Neural cell (in vitro differentiated cells): ENCODE data around the gene CCDC88C. TPM values are rescaled to one million over a fixed set of nuclear protein-coding genes. Genes with fewer than 3 reads are reported as not detected.

Experiments
- H2AFZ ChIP-seq: fragments of 200-600, 300-800 bp; sonication (generic), shearing (Covaris generic); 2 replicates; pipeline ENCODE4 v1.6.0; 2014; ENCODE audit warnings: low read depth, mild to moderate bottlenecking, antibody characterized with exemption, low read length, moderate library complexity
- H3F3A ChIP-seq: fragments of 200-600 bp; shearing (Covaris generic); 2 replicates; pipeline ENCODE4 v1.6.1; 2016; ENCODE audit warnings: mild to moderate bottlenecking, moderate library complexity, mixed read lengths, antibody characterized with exemption, low read length; ENCODE audit not compliant: insufficient read depth, poor library complexity, severe bottlenecking
- H3K27ac ChIP-seq: fragments of 200-600, 300-800 bp; sonication (generic), shearing (Covaris generic); 2 replicates; pipeline ENCODE4 v1.5.1; 2014; ENCODE audit warnings: mild to moderate bottlenecking, low read length, moderate library complexity
- H3K27me3 ChIP-seq: fragments of 300-800, 200-600 bp; sonication (generic), shearing (Covaris generic); 2 replicates; pipeline ENCODE4 v1.6.0; 2014; ENCODE audit warnings: mild to moderate bottlenecking, low read depth, low read length, moderate library complexity; ENCODE audit not compliant: insufficient read depth
- H3K36me3 ChIP-seq: fragments of 300-800, 200-600 bp; sonication (generic), shearing (Covaris generic); 2 replicates; pipeline ENCODE4 v1.5.1; 2014; ENCODE audit warnings: mild to moderate bottlenecking, antibody characterized with exemption, low read length, moderate library complexity; ENCODE audit not compliant: insufficient read depth
- H3K4me2 ChIP-seq: fragments of 300-800, 200-600 bp; sonication (generic), shearing (Covaris generic); 2 replicates; pipeline ENCODE4 v1.6.0; 2014; ENCODE audit warnings: mild to moderate bottlenecking, low read length
- H3K4me3 ChIP-seq: fragments of 300-800, 200-600 bp; sonication (generic), shearing (Covaris generic); 2 replicates; pipeline ENCODE4 v1.5.1; 2014; ENCODE audit warnings: mild to moderate bottlenecking, low read length, moderate library complexity
- H3K79me2 ChIP-seq: fragments of 200-600 bp; shearing (Covaris generic); replicated peaks from 2 replicates; pipeline ENCODE4 v1.6.0; 2014; ENCODE audit warnings: mild to moderate bottlenecking, low read length, moderate library complexity; ENCODE audit not compliant: insufficient read depth
- H3K9ac ChIP-seq: fragments of 300-800, 200-600 bp; sonication (generic), shearing (Covaris generic); 2 replicates; pipeline ENCODE4 v1.6.1; 2016; ENCODE audit warnings: mild to moderate bottlenecking, low read length, mixed read lengths
- H3K9me2 ChIP-seq: fragments of 200-600 bp; shearing (Covaris generic); 2 replicates; pipeline ENCODE4 v1.6.1; 2016; ENCODE audit warnings: mild to moderate bottlenecking, low read length, mixed read lengths; ENCODE audit not compliant: insufficient read depth
- H3K9me3 ChIP-seq: fragments of 200-600, 300-800 bp; sonication (generic), shearing (Covaris generic); 2 replicates; pipeline ENCODE4 v1.6.1; 2016; ENCODE audit warnings: mild to moderate bottlenecking, mixed run types, low read length, moderate library complexity, mixed read lengths
- H4K20me1 ChIP-seq: fragments of 200-600 bp; shearing (Covaris generic); 2 replicates; pipeline ENCODE4 v1.6.1; 2016; ENCODE audit warnings: mild to moderate bottlenecking, mixed run types; ENCODE audit not compliant: insufficient read depth
- EP300 ChIP-seq: fragments of 450-650 bp; conservative IDR thresholded peaks from 2 replicates; pipeline ENCODE4 v1.6.1; 2014; ENCODE audit warnings: antibody characterized with exemption, mild to moderate bottlenecking, moderate library complexity; ENCODE audit not compliant: poor library complexity, severe bottlenecking
- EZH2 ChIP-seq: fragments of 200-600, 300-800 bp; shearing (Covaris generic), sonication (generic); IDR thresholded peaks from 2 replicates; pipeline ENCODE4 v1.6.1; 2014; ENCODE audit warnings: antibody characterized with exemption, low read length, borderline replicate concordance, mild to moderate bottlenecking; ENCODE audit not compliant: insufficient read depth, poor library complexity, severe bottlenecking
- MXI1 ChIP-seq: fragments of 450-650 bp; conservative IDR thresholded peaks from 2 replicates; pipeline ENCODE4 v1.6.1; 2014; ENCODE audit warnings: antibody characterized with exemption, mild to moderate bottlenecking; ENCODE audit not compliant: poor library complexity, severe bottlenecking
- POLR2AphosphoS5 ChIP-seq: IDR thresholded peaks from 2 replicates; pipeline ENCODE4 v1.6.1; 2012
- RAD21 ChIP-seq: fragments of 450-650 bp; conservative IDR thresholded peaks from 2 replicates; pipeline ENCODE4 v1.6.1; 2014; ENCODE audit warnings: antibody characterized with exemption, mild to moderate bottlenecking, moderate library complexity
- REST ChIP-seq: IDR thresholded peaks from 2 replicates; pipeline ENCODE4 v1.6.1; 2012; ENCODE audit warnings: borderline replicate concordance
- SMC3 ChIP-seq: fragments of 450-650 bp; conservative IDR thresholded peaks from 2 replicates; pipeline ENCODE4 v1.6.1; 2014; ENCODE audit warnings: antibody characterized with exemption, mild to moderate bottlenecking, moderate library complexity; ENCODE audit not compliant: poor library complexity
- TAF1 ChIP-seq: IDR thresholded peaks from 2 replicates; pipeline ENCODE4 v1.6.1; 2012; ENCODE audit warnings: low read depth
- polyA plus RNA-seq: library from polyadenylated mRNA; depleted of rRNA; stranded (reverse); fragments of >200 nt; gene quantifications from 2 replicates; pipeline ENCODE4 v1.2.3, GENCODE V29; 2014
- TF ChIP-seq, protein P1 (sequence below): fragments of 450-650 bp; IDR thresholded peaks from 2 replicates; pipeline ENCODE4 v1.5.1; 2014; ENCODE audit warnings: antibody characterized with exemption, mild to moderate bottlenecking, moderate library complexity; ENCODE audit not compliant: poor library complexity, severe bottlenecking

CCDC88C gene
- polyA plus RNA-seq, 1 donor from 2014 or later: 20.1 TPM

- Histone ChIP-seq H3K9ac (no peak overlapping the region), H3K27me3 (no peaks in the 10 kb centered on the region), H3F3A (no peaks in the 10 kb centered on the region), H3K27ac (no peak overlapping the region), H3K36me3 (no peaks in the 10 kb centered on the region), H3K9me3 (no peaks in the 10 kb centered on the region), H2AFZ (no peak overlapping the region), H4K20me1 (no peaks in the 10 kb centered on the region), H3K4me2 (no peak overlapping the region), H3K79me2 (no peaks in the 10 kb centered on the region), H3K9me2 (no peaks in the 10 kb centered on the region), H3K4me3 (no peak overlapping the region)
- TF ChIP-seq RAD21 (no peak), MXI1 (no peak), EP300 (no peak), REST (no peak), POLR2AphosphoS5 (no peak), SMC3 (no peak), EZH2 (no peak), TAF1 (no peak)
- TF ChIP-seq, protein P1, sequence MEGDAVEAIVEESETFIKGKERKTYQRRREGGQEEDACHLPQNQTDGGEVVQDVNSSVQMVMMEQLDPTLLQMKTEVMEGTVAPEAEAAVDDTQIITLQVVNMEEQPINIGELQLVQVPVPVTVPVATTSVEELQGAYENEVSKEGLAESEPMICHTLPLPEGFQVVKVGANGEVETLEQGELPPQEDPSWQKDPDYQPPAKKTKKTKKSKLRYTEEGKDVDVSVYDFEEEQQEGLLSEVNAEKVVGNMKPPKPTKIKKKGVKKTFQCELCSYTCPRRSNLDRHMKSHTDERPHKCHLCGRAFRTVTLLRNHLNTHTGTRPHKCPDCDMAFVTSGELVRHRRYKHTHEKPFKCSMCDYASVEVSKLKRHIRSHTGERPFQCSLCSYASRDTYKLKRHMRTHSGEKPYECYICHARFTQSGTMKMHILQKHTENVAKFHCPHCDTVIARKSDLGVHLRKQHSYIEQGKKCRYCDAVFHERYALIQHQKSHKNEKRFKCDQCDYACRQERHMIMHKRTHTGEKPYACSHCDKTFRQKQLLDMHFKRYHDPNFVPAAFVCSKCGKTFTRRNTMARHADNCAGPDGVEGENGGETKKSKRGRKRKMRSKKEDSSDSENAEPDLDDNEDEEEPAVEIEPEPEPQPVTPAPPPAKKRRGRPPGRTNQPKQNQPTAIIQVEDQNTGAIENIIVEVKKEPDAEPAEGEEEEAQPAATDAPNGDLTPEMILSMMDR: no peak
Measured at GRCh38 chr14:91344096-91344495, 73.5 kb downstream of the CCDC88C start.

DNA sequence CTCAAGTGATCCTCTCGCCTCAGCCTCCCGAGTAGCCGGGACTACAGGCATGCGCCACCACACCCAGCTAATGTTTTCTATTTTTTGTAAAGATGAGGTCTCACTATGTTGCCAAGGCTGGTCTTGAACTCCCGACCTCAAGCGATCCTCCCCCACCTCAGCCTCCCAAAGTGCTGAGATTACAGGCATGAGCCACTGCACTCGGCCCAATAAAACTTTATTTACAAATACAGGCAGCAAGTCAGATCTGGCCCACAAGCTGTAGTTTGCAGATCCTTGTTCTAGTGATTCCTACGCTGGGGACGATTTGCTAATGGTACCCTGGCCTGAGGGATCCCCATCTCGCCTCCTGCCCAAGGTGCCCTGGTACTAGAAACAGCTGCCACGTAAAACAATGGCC lies 74.6 kb downstream of the CCDC88C start:
- H3K9me2 ChIP-seq: no peaks in the 10 kb centered on the region
- TF ChIP-seq MXI1: no peak
- TF ChIP-seq EZH2: no peak
- TF ChIP-seq SMC3: no peak
- TF ChIP-seq EP300: no peak
- TF ChIP-seq POLR2AphosphoS5: no peak
- no peak for TF ChIP-seq REST
- TF ChIP-seq RAD21: no peak
- TF ChIP-seq, protein P1: no peak
- TF ChIP-seq TAF1: no peak
- H3K27me3 ChIP-seq: no peaks in the 10 kb centered on the region
- H3K9me3 ChIP-seq: no peaks in the 10 kb centered on the region
- H3K9ac ChIP-seq: peak overlapping the region; percentile 66
- no peak overlapping the region for H3K4me3 ChIP-seq
- no peak overlapping the region for H3K4me2 ChIP-seq
- no peaks in the 10 kb centered on the region for H3F3A ChIP-seq
- H4K20me1 ChIP-seq: no peaks in the 10 kb centered on the region
- H3K27ac ChIP-seq: peak overlapping the region; percentile 89
- H3K36me3 ChIP-seq: no peaks in the 10 kb centered on the region
- no peaks in the 10 kb centered on the region for H3K79me2 ChIP-seq
- H2AFZ ChIP-seq: no peak overlapping the region
